Sigmoid colon (tissue), 4 donors: ENCODE data around the gene TXN.

Experiments
- CTCF ChIP-seq, 4 experiments: fragments of 450-650 bp in 3 of 4; fragments of 200-600 bp in 1 of 4; IDR thresholded peaks; one replicate each; pipeline ENCODE4 v1.5.1; 2016 to 2019; ENCODE audit warnings: antibody characterized with exemption in 4 of 4, mild to moderate bottlenecking in 3 of 4, moderate library complexity in 2 of 4
- POLR2AphosphoS5 ChIP-seq, 4 donors: sonication (generic); formaldehyde crosslinking; IDR thresholded peaks; one replicate each; pipeline ENCODE4 v1.6.1; 2017; ENCODE audit warnings: antibody characterized with exemption in 4 of 4

- TF ChIP-seq CTCF (IDR thresholded peaks at IDR 0.05) (no peak), POLR2AphosphoS5 (IDR thresholded peaks at IDR 0.05) (no peak)
Observed at GRCh38 chr9:110282739-110283081, 26.4 kb upstream of the TXN start.
